ENCODE results near the gene PRRC2C. TPM values are rescaled to one million over a fixed set of nuclear protein-coding genes. Genes with fewer than 3 reads are reported as not detected.
"Not testable (repeated sequence)": the region's sequence is repeated elsewhere in the genome, so short reads cannot be mapped to it uniquely, and the experiment has no call there.

PRRC2C gene
- total RNA-seq, 2 experiments from 2014 or later = 73.5 to 191 TPM

GRCh38 chr1:171596119-171596518 lies 110.8 kb downstream of the PRRC2C start:
- Histone ChIP-seq H3K36me3 (ENCODE audit: insufficient read depth, low read length) (peaks cover 51% of the 10 kb centered on the region), H3K27ac (ENCODE audit: low read depth, low read length, poor library complexity, severe bottlenecking) (no peak overlapping the region), H3K9me3 (ENCODE audit: low read length) (no peaks in the 10 kb centered on the region), H4K20me1 (ENCODE audit: insufficient read depth, low read length) (no peaks in the 10 kb centered on the region), H2AFZ (ENCODE audit: low read length) (no peak overlapping the region), H3K4me2 (ENCODE audit: low read length) (no peak overlapping the region), H3K79me2 (ENCODE audit: insufficient read depth, low read depth, low read length) (no peaks in the 10 kb centered on the region), H3K4me1 (ENCODE audit: insufficient read depth, low read length, poor library complexity, severe bottlenecking) (no peaks in the 10 kb centered on the region), H3K9me2 (ENCODE audit: insufficient read depth, low read length) (no peaks in the 10 kb centered on the region), H3K4me3 (ENCODE audit: low read depth, low read length, poor library complexity, severe bottlenecking) (no peak overlapping the region)
- POLR2A ChIA-PET = interaction anchor here (1.2 kb wide), 2 partner anchors 11 to 138 kb away, joined by 3 to 4 read pairs; no protein-coding TSS in a partner anchor
- intact Hi-C loops (cut with micrococcal nuclease; ENCODE audit: unreplicated experiment) = no loop called here
- no peak for DNase-seq (ENCODE audit: low spot score)
- TF ChIP-seq CTCF (conservative IDR thresholded peaks at IDR 0.05; ENCODE audit: low read length) (no peak), EZH2phosphoT487 (IDR thresholded peaks at IDR 0.05; ENCODE audit: borderline replicate concordance, low read depth, low read length) (no peak)
- CTCF ChIA-PET (ENCODE audit: unreplicated experiment) = no interaction called here
- no TSS peak for BruUV-seq (replicated peaks)

GRCh38 chr1:171596705-171597104 lies 111.4 kb downstream of the PRRC2C start:
- intact Hi-C loops (cut with micrococcal nuclease; ENCODE audit: unreplicated experiment) = no loop called here
- no peaks in the 10 kb centered on the region for H3K9me2 ChIP-seq (ENCODE audit: insufficient read depth, low read length)
- no peaks in the 10 kb centered on the region for H3K9me3 ChIP-seq (ENCODE audit: low read length)
- H2AFZ ChIP-seq (ENCODE audit: low read length) = no peak overlapping the region
- TF ChIP-seq EZH2phosphoT487 (IDR thresholded peaks at IDR 0.05; ENCODE audit: borderline replicate concordance, low read depth, low read length) = no peak
- TF ChIP-seq CTCF (conservative IDR thresholded peaks at IDR 0.05; ENCODE audit: low read length) = no peak
- no peaks in the 10 kb centered on the region for H3K4me1 ChIP-seq (ENCODE audit: insufficient read depth, low read length, poor library complexity, severe bottlenecking)
- no peaks in the 10 kb centered on the region for H3K79me2 ChIP-seq (ENCODE audit: insufficient read depth, low read depth, low read length)
- no peak for DNase-seq (ENCODE audit: low spot score)
- no peak overlapping the region for H3K4me3 ChIP-seq (ENCODE audit: low read depth, low read length, poor library complexity, severe bottlenecking)
- peaks cover 45% of the 10 kb centered on the region for H3K36me3 ChIP-seq (ENCODE audit: insufficient read depth, low read length)
- no peak overlapping the region for H3K27ac ChIP-seq (ENCODE audit: low read depth, low read length, poor library complexity, severe bottlenecking)
- no TSS peak for BruUV-seq (replicated peaks)
- no peaks in the 10 kb centered on the region for H4K20me1 ChIP-seq (ENCODE audit: insufficient read depth, low read length)
- ChIA-PET CTCF (ENCODE audit: unreplicated experiment) (no interaction called here), POLR2A (interaction anchor here (0.6 to 1.2 kb wide), 4 partner anchors 11 to 396 kb away, joined by 3 to 8 read pairs (median 6); no protein-coding TSS in a partner anchor)
- H3K4me2 ChIP-seq (ENCODE audit: low read length) = no peak overlapping the region

GRCh38 chr1:171597203-171597602 lies 111.9 kb downstream of the PRRC2C start:
- ChIA-PET POLR2A (interaction anchor here (0.6 to 1.2 kb wide), 3 partner anchors 20 to 396 kb away, joined by 3 to 8 read pairs (median 7); no protein-coding TSS in a partner anchor), CTCF (ENCODE audit: unreplicated experiment) (no interaction called here)
- no TSS peak for BruUV-seq (replicated peaks)
- H4K20me1 ChIP-seq (ENCODE audit: insufficient read depth, low read length) = no peaks in the 10 kb centered on the region
- no peaks in the 10 kb centered on the region for H3K9me2 ChIP-seq (ENCODE audit: insufficient read depth, low read length)
- no peak for TF ChIP-seq CTCF (conservative IDR thresholded peaks at IDR 0.05; ENCODE audit: low read length)
- no peak for TF ChIP-seq EZH2phosphoT487 (IDR thresholded peaks at IDR 0.05; ENCODE audit: borderline replicate concordance, low read depth, low read length)
- no peak for DNase-seq (ENCODE audit: low spot score)
- peaks cover 41% of the 10 kb centered on the region for H3K36me3 ChIP-seq (ENCODE audit: insufficient read depth, low read length)
- no peak overlapping the region for H2AFZ ChIP-seq (ENCODE audit: low read length)
- intact Hi-C loops (cut with micrococcal nuclease; ENCODE audit: unreplicated experiment) = no loop called here
- H3K4me2 ChIP-seq (ENCODE audit: low read length) = no peak overlapping the region
- no peak overlapping the region for H3K4me3 ChIP-seq (ENCODE audit: low read depth, low read length, poor library complexity, severe bottlenecking)
- no peak overlapping the region for H3K27ac ChIP-seq (ENCODE audit: low read depth, low read length, poor library complexity, severe bottlenecking)
- H3K9me3 ChIP-seq (ENCODE audit: low read length) = no peaks in the 10 kb centered on the region
- no peaks in the 10 kb centered on the region for H3K4me1 ChIP-seq (ENCODE audit: insufficient read depth, low read length, poor library complexity, severe bottlenecking)
- H3K79me2 ChIP-seq (ENCODE audit: insufficient read depth, low read depth, low read length) = no peaks in the 10 kb centered on the region

GRCh38 chr1:171600310-171600709 lies 115.0 kb downstream of the PRRC2C start:
- H4K20me1 ChIP-seq (ENCODE audit: insufficient read depth, low read length); BruUV-seq (replicated peaks); POLR2A ChIA-PET; H3K9me2 ChIP-seq (ENCODE audit: insufficient read depth, low read length); H3K27ac ChIP-seq (ENCODE audit: low read depth, low read length, poor library complexity, severe bottlenecking); intact Hi-C loops (cut with micrococcal nuclease; ENCODE audit: unreplicated experiment); H3K9me3 ChIP-seq (ENCODE audit: low read length); H3K4me2 ChIP-seq (ENCODE audit: low read length); DNase-seq (ENCODE audit: low spot score); CTCF ChIA-PET (ENCODE audit: unreplicated experiment); H3K79me2 ChIP-seq (ENCODE audit: insufficient read depth, low read depth, low read length); H2AFZ ChIP-seq (ENCODE audit: low read length); H3K4me1 ChIP-seq (ENCODE audit: insufficient read depth, low read length, poor library complexity, severe bottlenecking); H3K4me3 ChIP-seq (ENCODE audit: low read depth, low read length, poor library complexity, severe bottlenecking): not testable (repeated sequence)
- H3K36me3 ChIP-seq (ENCODE audit: insufficient read depth, low read length) = peaks cover 12% of the 10 kb centered on the region; the same call in 1 of the 2 replicates

All from OCI-LY7 (cell line).